ENCODE results near the gene ACCS. TPM values are rescaled to one million over a fixed set of nuclear protein-coding genes. Genes with fewer than 3 reads are reported as not detected.

The ACCS gene
- total RNA-seq, 1 donor from 2014 or later, result 38.8 TPM

GRCh38 chr11:44029507-44029845 lies 36.6 kb upstream of the ACCS start:
- Mint-ChIP-seq H3K4me3 (ENCODE audit: unreplicated experiment) (no peak overlapping the region), H3K4me1 (ENCODE audit: unreplicated experiment) (peaks cover 2% of the 10 kb centered on the region), H3K9me3 (ENCODE audit: unreplicated experiment) (no peaks in the 10 kb centered on the region), H3K27ac (ENCODE audit: unreplicated experiment) (no peak overlapping the region), H3K27me3 (ENCODE audit: unreplicated experiment) (no peaks in the 10 kb centered on the region), H3K36me3 (ENCODE audit: low read depth, unreplicated experiment) (peaks cover 3% of the 10 kb centered on the region)
- no peak for TF ChIP-seq CTCF (IDR thresholded peaks at IDR 0.05; ENCODE audit: unreplicated experiment)
- no peak for DNase-seq (ENCODE audit: low spot score)

GRCh38 chr11:44029977-44030911 lies 35.8 kb upstream of the ACCS start:
- no peaks in the 10 kb centered on the region for H3K9me3 Mint-ChIP-seq (ENCODE audit: unreplicated experiment)
- H3K36me3 Mint-ChIP-seq (ENCODE audit: low read depth, unreplicated experiment), result peaks cover 3% of the 10 kb centered on the region
- no peak for TF ChIP-seq CTCF (IDR thresholded peaks at IDR 0.05; ENCODE audit: unreplicated experiment)
- no peak for DNase-seq (ENCODE audit: low spot score)
- H3K27ac Mint-ChIP-seq (ENCODE audit: unreplicated experiment), result no peak overlapping the region
- peaks cover 2% of the 10 kb centered on the region for H3K4me1 Mint-ChIP-seq (ENCODE audit: unreplicated experiment)
- no peak overlapping the region for H3K4me3 Mint-ChIP-seq (ENCODE audit: unreplicated experiment)
- no peaks in the 10 kb centered on the region for H3K27me3 Mint-ChIP-seq (ENCODE audit: unreplicated experiment)

GRCh38 chr11:44030996-44031395 lies 35.1 kb upstream of the ACCS start:
- Mint-ChIP-seq H3K9me3 (ENCODE audit: unreplicated experiment) (no peaks in the 10 kb centered on the region), H3K27me3 (ENCODE audit: unreplicated experiment) (no peaks in the 10 kb centered on the region), H3K36me3 (ENCODE audit: low read depth, unreplicated experiment) (peaks cover 3% of the 10 kb centered on the region), H3K4me3 (ENCODE audit: unreplicated experiment) (no peak overlapping the region), H3K4me1 (ENCODE audit: unreplicated experiment) (peaks cover 2% of the 10 kb centered on the region), H3K27ac (ENCODE audit: unreplicated experiment) (no peak overlapping the region)
- no peak for DNase-seq (ENCODE audit: low spot score)
- TF ChIP-seq CTCF (IDR thresholded peaks at IDR 0.05; ENCODE audit: unreplicated experiment), result no peak

- Mint-ChIP-seq H3K27ac (ENCODE audit: unreplicated experiment) (no peak overlapping the region), H3K4me3 (ENCODE audit: unreplicated experiment) (no peak overlapping the region), H3K27me3 (ENCODE audit: unreplicated experiment) (no peaks in the 10 kb centered on the region), H3K36me3 (ENCODE audit: low read depth, unreplicated experiment) (peaks cover 3% of the 10 kb centered on the region), H3K4me1 (ENCODE audit: unreplicated experiment) (peaks cover 2% of the 10 kb centered on the region), H3K9me3 (ENCODE audit: unreplicated experiment) (no peaks in the 10 kb centered on the region)
- TF ChIP-seq CTCF (IDR thresholded peaks at IDR 0.05; ENCODE audit: unreplicated experiment), result no peak
- DNase-seq (ENCODE audit: low spot score), result no peak
Measured at GRCh38 chr11:44031549-44031948, 34.5 kb upstream of the ACCS start.
